CD14-positive monocyte (primary cell): ENCODE measurements around the gene FGD6. TPM values are rescaled to one million over a fixed set of nuclear protein-coding genes. Genes with fewer than 3 reads are reported as not detected.

Source experiments
- DNase-seq, 3 donors: peaks; one replicate each; pipeline ENCODE4 v3.0.0-alpha.2; 2011 to 2022
- H2AFZ ChIP-seq: 2 replicates; pipeline ENCODE4 v1.6.0; 2012; ENCODE audit warnings: mild to moderate bottlenecking, low read depth, low read length, inconsistent platforms; ENCODE audit not compliant: insufficient read depth, poor library complexity, severe bottlenecking
- H3K27ac ChIP-seq, 2 donors: 1 replicate in 1 of 2; 2 replicates in 1 of 2; pipeline ENCODE4 v1.5.1; 2012 to 2013; ENCODE audit warnings: low read length in 2 of 2, control low read depth in 1 of 2, inconsistent platforms in 1 of 2, low read depth in 1 of 2, mild to moderate bottlenecking in 1 of 2
- H3K27me3 ChIP-seq, 2 donors: one replicate each; pipeline versions ENCODE4 v1.6.0 to v1.6.1; 2011 to 2013; ENCODE audit warnings: low read length in 2 of 2; ENCODE audit not compliant: control insufficient read depth in 2 of 2, insufficient read depth in 2 of 2
- H3K36me3 ChIP-seq, 2 donors: replicated peaks in 1 of 2; 1 replicate in 1 of 2; 2 replicates in 1 of 2; pipeline versions ENCODE4 v1.5.1 to v1.6.1; 2012 to 2013; ENCODE audit warnings: low read length in 2 of 2, control low read depth in 1 of 2, inconsistent platforms in 1 of 2, mild to moderate bottlenecking in 1 of 2; ENCODE audit not compliant: insufficient read depth in 2 of 2, control insufficient read depth in 1 of 2
- H3K4me1 ChIP-seq, 2 donors: 1 replicate in 1 of 2; 2 replicates in 1 of 2; pipeline versions ENCODE4 v1.5.1 to v1.6.1; 2012 to 2013; ENCODE audit warnings: low read length in 2 of 2, control low read depth in 1 of 2, inconsistent platforms in 1 of 2, mild to moderate bottlenecking in 1 of 2, moderate library complexity in 1 of 2; ENCODE audit not compliant: insufficient read depth in 2 of 2, control insufficient read depth in 1 of 2
- H3K4me2 ChIP-seq: replicated peaks from 2 replicates; pipeline ENCODE3; 2012; ENCODE audit warnings: low read length, moderate library complexity, mild to moderate bottlenecking; ENCODE audit not compliant: poor library complexity, severe bottlenecking; ENCODE audit errors: extremely low read depth
- H3K4me3 ChIP-seq, 3 experiments: fragments of 200-600 bp in 1 of 3; sonication (generic) in 1 of 3; replicated peaks in 1 of 3; 1 replicate in 2 of 3; 2 replicates in 1 of 3; pipeline ENCODE4 v1.5.1; 2011 to 2013; ENCODE audit warnings: low read length in 3 of 3, mild to moderate bottlenecking in 3 of 3, control low read depth in 2 of 3, low read depth in 2 of 3, inconsistent platforms in 1 of 3, moderate library complexity in 1 of 3
- H3K79me2 ChIP-seq: 2 replicates; pipeline ENCODE4 v1.6.0; 2012; ENCODE audit warnings: mild to moderate bottlenecking, control low read depth, inconsistent platforms, low read length, moderate library complexity; ENCODE audit not compliant: insufficient read depth
- H3K9ac ChIP-seq: 2 replicates; pipeline ENCODE4 v1.6.0; 2017; ENCODE audit warnings: low read length, mild to moderate bottlenecking; ENCODE audit not compliant: insufficient read depth, poor library complexity, severe bottlenecking
- H3K9me3 ChIP-seq, 2 donors: replicated peaks in 1 of 2; 1 replicate in 1 of 2; 2 replicates in 1 of 2; pipeline versions ENCODE4 v1.5.1 to v1.6.1; 2012 to 2013; ENCODE audit warnings: low read length in 2 of 2, control low read depth in 1 of 2; ENCODE audit not compliant: control insufficient read depth in 1 of 2, insufficient read depth in 1 of 2
- H4K20me1 ChIP-seq: 2 replicates; pipeline ENCODE4 v1.6.0; 2012; ENCODE audit warnings: mild to moderate bottlenecking, low read length, control low read depth, moderate library complexity; ENCODE audit not compliant: insufficient read depth
- H3K27ac Mint-ChIP-seq, 7 donors: one replicate each; pipeline ENCODE4 v1.8.0; 2020; ENCODE audit warnings: mild to moderate bottlenecking in 7 of 7, mixed read lengths in 7 of 7, moderate library complexity in 6 of 7, inconsistent platforms in 2 of 7
- H3K27me3 Mint-ChIP-seq, 3 donors: one replicate each; pipeline ENCODE4 v1.8.0; 2021 to 2022; ENCODE audit warnings: low read depth in 3 of 3, mild to moderate bottlenecking in 3 of 3, mixed read lengths in 3 of 3, moderate library complexity in 3 of 3, inconsistent platforms in 1 of 3
- H3K36me3 Mint-ChIP-seq, 2 donors: one replicate each; pipeline ENCODE4 v1.8.0; 2020; ENCODE audit warnings: mixed read lengths in 2 of 2, inconsistent platforms in 1 of 2, mild to moderate bottlenecking in 1 of 2
- H3K4me1 Mint-ChIP-seq: one replicate; pipeline ENCODE4 v1.8.0; 2020; ENCODE audit warnings: mild to moderate bottlenecking, mixed read lengths
- H3K4me3 Mint-ChIP-seq, 2 donors: one replicate each; pipeline ENCODE4 v1.8.0; 2020; ENCODE audit warnings: mild to moderate bottlenecking in 2 of 2, mixed read lengths in 2 of 2, moderate library complexity in 1 of 2
- H3K9me3 Mint-ChIP-seq, 7 donors: one replicate each; pipeline ENCODE4 v1.8.0; 2020 to 2022; ENCODE audit warnings: mixed read lengths in 7 of 7, mild to moderate bottlenecking in 6 of 7, moderate library complexity in 6 of 7, inconsistent platforms in 2 of 7
- CTCF ChIP-seq: fragments of 200-600 bp; IDR thresholded peaks from one replicate; pipeline ENCODE4 v1.8.0; 2022; ENCODE audit warnings: antibody characterized with exemption, mild to moderate bottlenecking
- WGBS: methylation state at CpG from one replicate; pipeline ENCODE4 v1.1.5; 2013; ENCODE audit warnings: missing lambda C conversion rate; ENCODE audit not compliant: insufficient coverage; 5-methylcytosine and 5-hydroxymethylcytosine counted together
- intact Hi-C, 2 donors: fragments of 100-400 bp; cut with micrococcal nuclease; formaldehyde crosslinking; loops; one replicate each; pipeline versions ENCODE4 v1.15.0 to v1.15.1; 2023
- polyA plus RNA-seq, 3 donors: library from polyadenylated mRNA; depleted of rRNA in 1 of 3; unstranded in 2 of 3; stranded (reverse) in 1 of 3; fragments of 300-500 nt in 2 of 3; fragments of >200 nt in 1 of 3; fragmentation: Illumina TruSeq in 2 of 3; gene quantifications; 1 replicate in 2 of 3; 2 replicates in 1 of 3; pipeline ENCODE4 v1.2.3, GENCODE V29; 2012 to 2021

Gene FGD6
- polyA plus RNA-seq, 3 donors = 4.0 to 8.1 (median 5.3) TPM

- intact Hi-C loops = loop anchor here in 1 of 2 donors (10.0 kb wide), 1 partner anchor 98 kb away; no protein-coding TSS in a partner anchor
- Histone ChIP-seq H3K27ac (no peak overlapping the region), H3K9me3 (no peaks in the 10 kb centered on the region), H4K20me1 (peaks cover 27% of the 10 kb centered on the region), H3K27me3 (no peaks in the 10 kb centered on the region), H3K9ac (no peak overlapping the region), H3K4me1 (peaks cover 15 to 42% of the 10 kb centered on the region in 2 donors), H2AFZ (no peak overlapping the region), H3K4me2 (peak overlapping the region; percentile 10), H3K79me2 (peaks cover 54% of the 10 kb centered on the region), H3K36me3 (peaks cover 2 to 22% of the 10 kb centered on the region in 2 donors), H3K4me3 (no peak overlapping the region)
- TF ChIP-seq CTCF = no peak
- H3K4me1 Mint-ChIP-seq = peaks cover 34% of the 10 kb centered on the region
- no CpG with 5 or more reads among the region's 4 CpGs for WGBS
- H3K27me3 Mint-ChIP-seq = peaks cover 0 to 2% (median 0%) of the 10 kb centered on the region in 3 donors
- H3K36me3 Mint-ChIP-seq = peaks cover 20 to 24% of the 10 kb centered on the region in 2 donors
- no peak overlapping the region for H3K4me3 Mint-ChIP-seq
- H3K9me3 Mint-ChIP-seq = peaks cover 0 to 2% (median 0%) of the 10 kb centered on the region in 7 donors
- peak overlapping the region in 1 of 7 donors; percentile 37 for H3K27ac Mint-ChIP-seq
- DNase-seq = no peak
Measured at GRCh38 chr12:95213119-95213518, 4.1 kb downstream of the FGD6 start.

- peak overlapping the region in 1 of 3 experiments; percentile 18 for H3K4me3 ChIP-seq
- peaks cover 0 to 2% (median 0%) of the 10 kb centered on the region in 3 donors for H3K27me3 Mint-ChIP-seq
- H3K9me3 ChIP-seq = no peaks in the 10 kb centered on the region
- H3K4me3 Mint-ChIP-seq = no peak overlapping the region
- peak overlapping the region in 4 of 7 donors; percentile 7 to 81 (median 30) for H3K27ac Mint-ChIP-seq
- H3K4me1 ChIP-seq = peaks cover 18 to 40% of the 10 kb centered on the region in 2 donors
- H3K27ac ChIP-seq = no peak overlapping the region
- H3K79me2 ChIP-seq = peaks cover 51% of the 10 kb centered on the region
- H3K27me3 ChIP-seq = no peaks in the 10 kb centered on the region
- peaks cover 22 to 28% of the 10 kb centered on the region in 2 donors for H3K36me3 Mint-ChIP-seq
- H2AFZ ChIP-seq = no peak overlapping the region
- DNase-seq = peak in 2 of 3 donors; percentile 67 to 76
- no CpG with 5 or more reads among the region's 4 CpGs for WGBS
- peak overlapping the region; percentile 10 for H3K4me2 ChIP-seq
- intact Hi-C loops = loop anchor here in 1 of 2 donors (10.0 kb wide), 1 partner anchor 98 kb away; no protein-coding TSS in a partner anchor
- H3K36me3 ChIP-seq = peaks cover 2 to 25% of the 10 kb centered on the region in 2 donors
- H3K4me1 Mint-ChIP-seq = peaks cover 34% of the 10 kb centered on the region
- H3K9me3 Mint-ChIP-seq = peaks cover 0 to 4% (median 0%) of the 10 kb centered on the region in 7 donors
- TF ChIP-seq CTCF = no peak
- H4K20me1 ChIP-seq = peaks cover 27% of the 10 kb centered on the region
- no peak overlapping the region for H3K9ac ChIP-seq
Measured at GRCh38 chr12:95212586-95212985, 4.7 kb downstream of the FGD6 start.
